Measurements from ENCODE around the gene CCDC122. TPM values are rescaled to one million over a fixed set of nuclear protein-coding genes. Genes with fewer than 3 reads are reported as not detected.

CCDC122 gene
- total RNA-seq, 1 donor from 2014 or later: 0.56 TPM

- peaks cover 5% of the 10 kb centered on the region for H3K27me3 Mint-ChIP-seq
- H3K36me3 Mint-ChIP-seq (ENCODE audit: low read depth): no peaks in the 10 kb centered on the region
- no peak overlapping the region for H3K27ac Mint-ChIP-seq
Observed at GRCh38 chr13:43894438-43894837, 14.9 kb upstream of the CCDC122 start.

GRCh38 chr13:43884222-43884621 is 4.7 kb upstream of the CCDC122 start:
- peaks cover 13% of the 10 kb centered on the region for H3K27me3 Mint-ChIP-seq

More at GRCh38 chr13:43894438-43894837, 14.9 kb upstream of the CCDC122 start:
- DNase-seq: no peak
- Mint-ChIP-seq H3K4me1 (no peaks in the 10 kb centered on the region), H3K9me3 (no peaks in the 10 kb centered on the region), H3K4me3 (no peak overlapping the region)
- intact Hi-C loops (cut with micrococcal nuclease): no loop called here

GRCh38 chr13:43883631-43884030 is 4.1 kb upstream of the CCDC122 start:
- intact Hi-C loops (cut with micrococcal nuclease): loop anchor here (5.0 kb wide), 1 partner anchor 259 kb away; no protein-coding TSS in a partner anchor
- peaks cover 5% of the 10 kb centered on the region for H3K36me3 Mint-ChIP-seq (ENCODE audit: low read depth)

More at GRCh38 chr13:43884222-43884621, 4.7 kb upstream of the CCDC122 start:
- Mint-ChIP-seq H3K4me3 (no peak overlapping the region), H3K36me3 (ENCODE audit: low read depth) (peaks cover 5% of the 10 kb centered on the region), H3K9me3 (no peaks in the 10 kb centered on the region), H3K27ac (no peak overlapping the region), H3K4me1 (peaks cover 6% of the 10 kb centered on the region)
- no peak for DNase-seq
- intact Hi-C loops (cut with micrococcal nuclease): loop anchor here (5.0 kb wide), 1 partner anchor 258 kb away; no protein-coding TSS in a partner anchor

GRCh38 chr13:43881580-43881979 is 2.0 kb upstream of the CCDC122 start:
- Mint-ChIP-seq H3K36me3 (ENCODE audit: low read depth) (peaks cover 5% of the 10 kb centered on the region), H3K27ac (no peak overlapping the region), H3K9me3 (no peaks in the 10 kb centered on the region), H3K4me3 (no peak overlapping the region), H3K27me3 (peaks cover 19% of the 10 kb centered on the region), H3K4me1 (peaks cover 13% of the 10 kb centered on the region)
- no peak for DNase-seq
- intact Hi-C loops (cut with micrococcal nuclease): loop anchor here (5.0 kb wide), 1 partner anchor 261 kb away; no protein-coding TSS in a partner anchor

More at GRCh38 chr13:43883631-43884030, 4.1 kb upstream of the CCDC122 start:
- Mint-ChIP-seq H3K4me1 (peaks cover 8% of the 10 kb centered on the region), H3K27ac (no peak overlapping the region), H3K4me3 (no peak overlapping the region), H3K9me3 (no peaks in the 10 kb centered on the region), H3K27me3 (peaks cover 14% of the 10 kb centered on the region)
- DNase-seq: no peak

GRCh38 chr13:43880926-43881325 is 1.4 kb upstream of the CCDC122 start:
- Mint-ChIP-seq H3K4me1 (peaks cover 13% of the 10 kb centered on the region), H3K27me3 (peaks cover 19% of the 10 kb centered on the region), H3K4me3 (no peak overlapping the region), H3K27ac (no peak overlapping the region), H3K36me3 (ENCODE audit: low read depth) (peaks cover 5% of the 10 kb centered on the region), H3K9me3 (no peaks in the 10 kb centered on the region)
- intact Hi-C loops (cut with micrococcal nuclease): loop anchor here (5.0 kb wide), 1 partner anchor 261 kb away; no protein-coding TSS in a partner anchor
- DNase-seq: no peak

GRCh38 chr13:43880214-43880855 is 795 bp upstream of the CCDC122 start:
- peak overlapping the region; percentile 89 for H3K4me3 Mint-ChIP-seq
- H3K27ac Mint-ChIP-seq: peak overlapping the region; percentile 90
- H3K36me3 Mint-ChIP-seq (ENCODE audit: low read depth): peaks cover 5% of the 10 kb centered on the region
- DNase-seq: no peak
- H3K27me3 Mint-ChIP-seq: peaks cover 19% of the 10 kb centered on the region
- peaks cover 13% of the 10 kb centered on the region for H3K4me1 Mint-ChIP-seq
- intact Hi-C loops (cut with micrococcal nuclease): loop anchor here (5.0 kb wide), 1 partner anchor 262 kb away; no protein-coding TSS in a partner anchor
- H3K9me3 Mint-ChIP-seq: no peaks in the 10 kb centered on the region

- Mint-ChIP-seq H3K9me3 (no peaks in the 10 kb centered on the region), H3K27me3 (peaks cover 19% of the 10 kb centered on the region), H3K36me3 (ENCODE audit: low read depth) (peaks cover 5% of the 10 kb centered on the region), H3K4me3 (peak within 1 kb of the TSS; percentile 89), H3K27ac (peak within 1 kb of the TSS; percentile 90), H3K4me1 (peaks cover 13% of the 10 kb centered on the region)
- peak; percentile 78 for DNase-seq
- intact Hi-C loops (cut with micrococcal nuclease): loop anchor here (1.0 to 5.0 kb wide), 2 partner anchors 263 to 698 kb away; no protein-coding TSS in a partner anchor
Observed at GRCh38 chr13:43879755-43880181, 228 bp upstream of the CCDC122 start, which contains the start of gene LACC1. TSS of gene LACC1 (plus strand) at chr13:43879904. CDS start at chr13:43880986, 1,082 bp downstream.

- Mint-ChIP-seq H3K27ac (no peak overlapping the region), H3K4me1 (peaks cover 13% of the 10 kb centered on the region), H3K27me3 (peaks cover 16% of the 10 kb centered on the region), H3K36me3 (ENCODE audit: low read depth) (peaks cover 5% of the 10 kb centered on the region), H3K9me3 (no peaks in the 10 kb centered on the region), H3K4me3 (peak overlapping the region; percentile 19)
- intact Hi-C loops (cut with micrococcal nuclease): no loop called here
- no peak for DNase-seq
Observed at GRCh38 chr13:43877766-43878165, 1.8 kb downstream of the CCDC122 start.

- Mint-ChIP-seq H3K9me3 (no peaks in the 10 kb centered on the region), H3K27ac (no peak overlapping the region), H3K36me3 (ENCODE audit: low read depth) (peaks cover 5% of the 10 kb centered on the region), H3K4me3 (no peak overlapping the region), H3K4me1 (peaks cover 13% of the 10 kb centered on the region), H3K27me3 (peaks cover 16% of the 10 kb centered on the region)
- intact Hi-C loops (cut with micrococcal nuclease): no loop called here
- DNase-seq: no peak
Observed at GRCh38 chr13:43877326-43877725, 2.2 kb downstream of the CCDC122 start.

- H3K9me3 Mint-ChIP-seq: no peaks in the 10 kb centered on the region
- intact Hi-C loops (cut with micrococcal nuclease): no loop called here
- no peak overlapping the region for H3K27ac Mint-ChIP-seq
- peaks cover 13% of the 10 kb centered on the region for H3K4me1 Mint-ChIP-seq
- H3K4me3 Mint-ChIP-seq: no peak overlapping the region
- H3K27me3 Mint-ChIP-seq: peaks cover 15% of the 10 kb centered on the region
- no peak for DNase-seq
- H3K36me3 Mint-ChIP-seq (ENCODE audit: low read depth): peaks cover 5% of the 10 kb centered on the region
Observed at GRCh38 chr13:43876366-43876765, 3.2 kb downstream of the CCDC122 start.

- H3K36me3 Mint-ChIP-seq (ENCODE audit: low read depth): no peaks in the 10 kb centered on the region
- H3K4me3 Mint-ChIP-seq: no peak overlapping the region
- H3K27ac Mint-ChIP-seq: no peak overlapping the region
- peaks cover 8% of the 10 kb centered on the region for H3K27me3 Mint-ChIP-seq
- peaks cover 8% of the 10 kb centered on the region for H3K4me1 Mint-ChIP-seq
- no peaks in the 10 kb centered on the region for H3K9me3 Mint-ChIP-seq
- intact Hi-C loops (cut with micrococcal nuclease): loop anchor here (2.0 kb wide), 1 partner anchor 906 kb away; no protein-coding TSS in a partner anchor
- DNase-seq: no peak
Observed at GRCh38 chr13:43874504-43875092, 4.9 kb downstream of the CCDC122 start.

GRCh38 chr13:43872181-43872580 is 7.4 kb downstream of the CCDC122 start:
- Mint-ChIP-seq H3K27ac (no peak overlapping the region), H3K36me3 (ENCODE audit: low read depth) (no peaks in the 10 kb centered on the region), H3K4me1 (no peaks in the 10 kb centered on the region), H3K27me3 (peaks cover 3% of the 10 kb centered on the region), H3K9me3 (no peaks in the 10 kb centered on the region), H3K4me3 (no peak overlapping the region)
- intact Hi-C loops (cut with micrococcal nuclease): no loop called here
- DNase-seq: no peak

GRCh38 chr13:43865892-43866291 is 13.6 kb downstream of the CCDC122 start:
- intact Hi-C loops (cut with micrococcal nuclease): no loop called here
- Mint-ChIP-seq H3K4me1 (no peaks in the 10 kb centered on the region), H3K27me3 (peaks cover 6% of the 10 kb centered on the region), H3K4me3 (no peak overlapping the region), H3K36me3 (ENCODE audit: low read depth) (no peaks in the 10 kb centered on the region), H3K9me3 (no peaks in the 10 kb centered on the region), H3K27ac (no peak overlapping the region)
- DNase-seq: no peak

- no peaks in the 10 kb centered on the region for H3K36me3 Mint-ChIP-seq (ENCODE audit: low read depth)
- H3K27ac Mint-ChIP-seq: no peak overlapping the region
- no peaks in the 10 kb centered on the region for H3K9me3 Mint-ChIP-seq
- DNase-seq: no peak
- H3K4me1 Mint-ChIP-seq: no peaks in the 10 kb centered on the region
- intact Hi-C loops (cut with micrococcal nuclease): no loop called here
- H3K4me3 Mint-ChIP-seq: no peak overlapping the region
- H3K27me3 Mint-ChIP-seq: peaks cover 9% of the 10 kb centered on the region
Observed at GRCh38 chr13:43864921-43865320, 14.6 kb downstream of the CCDC122 start.
